Smooth muscle cell (in vitro differentiated cells): ENCODE measurements around the gene CD44. TPM values are rescaled to one million over a fixed set of nuclear protein-coding genes. Genes with fewer than 3 reads are reported as not detected.
A peak's percentile ranks its signal among the peaks of the same experiment; 100 is the strongest.

Source experiments
- DNase-seq: peaks from one replicate; lab custom pipeline; 2025; ENCODE audit not compliant: unreplicated experiment; lab: John Stamatoyannopoulos, UW
- H2AFZ ChIP-seq: fragments of 200-600 bp; sonication (generic); 2 replicates; pipeline ENCODE4 v1.6.0; 2016; ENCODE audit warnings: antibody characterized with exemption, low read depth, mild to moderate bottlenecking
- H3F3A ChIP-seq: fragments of 200-600 bp; sonication (generic); 2 replicates; pipeline ENCODE4 v1.6.0; 2017; ENCODE audit warnings: antibody characterized with exemption, low read depth
- H3K27ac ChIP-seq: fragments of 200-600 bp; sonication (generic); 2 replicates; pipeline ENCODE4 v1.5.1; 2016; ENCODE audit warnings: low read depth, mild to moderate bottlenecking
- H3K27me3 ChIP-seq: fragments of 200-600 bp; sonication (generic); 2 replicates; pipeline ENCODE4 v1.6.1; 2016; ENCODE audit warnings: low read depth, mild to moderate bottlenecking
- H3K36me3 ChIP-seq: fragments of 200-600 bp; sonication (generic); 2 replicates; pipeline ENCODE4 v1.5.1; 2016; ENCODE audit warnings: low read depth
- H3K4me1 ChIP-seq: fragments of 200-600 bp; sonication (generic); 2 replicates; pipeline ENCODE4 v1.5.1; 2016; ENCODE audit warnings: low read depth
- H3K4me2 ChIP-seq: fragments of 200-600 bp; sonication (generic); 2 replicates; pipeline ENCODE4 v1.6.0; 2016; ENCODE audit warnings: mild to moderate bottlenecking
- H3K4me3 ChIP-seq: fragments of 200-600 bp; sonication (generic); 2 replicates; pipeline ENCODE4 v1.5.1; 2016; ENCODE audit warnings: mild to moderate bottlenecking
- H3K79me2 ChIP-seq: fragments of 200-600 bp; sonication (generic); 2 replicates; pipeline ENCODE4 v1.6.0; 2016; ENCODE audit warnings: low read depth, mild to moderate bottlenecking
- H3K9ac ChIP-seq: fragments of 200-600 bp; sonication (generic); 2 replicates; pipeline ENCODE4 v1.6.0; 2016; ENCODE audit warnings: low read depth
- H3K9me3 ChIP-seq: fragments of 200-600 bp; sonication (generic); replicated peaks from 2 replicates; pipeline ENCODE4 v1.5.1; 2016; ENCODE audit warnings: low read depth
- H4K20me1 ChIP-seq: fragments of 200-600 bp; sonication (generic); 2 replicates; pipeline ENCODE4 v1.6.0; 2016; ENCODE audit warnings: low read depth
- CTCF ChIP-seq: fragments of 200-600 bp; sonication (generic); IDR thresholded peaks from 2 replicates; pipeline ENCODE4 v1.5.1; 2017; ENCODE audit warnings: borderline replicate concordance, mild to moderate bottlenecking, antibody characterized with exemption; ENCODE audit not compliant: insufficient read depth, poor library complexity, severe bottlenecking
- WGBS: methylation state at CpG from one replicate; pipeline ENCODE4 v1.1.7; 2016; ENCODE audit warnings: low lambda C conversion rate; 5-methylcytosine and 5-hydroxymethylcytosine counted together
- polyA plus RNA-seq: library from polyadenylated mRNA; unstranded; fragments of >200 nt; fragmentation: Nextera tagmentation; extraction: Ambion mirVana; gene quantifications from 2 replicates; pipeline ENCODE4 v1.2.1, GENCODE V29; 2016
- total RNA-seq: library from RNA; depleted of rRNA; stranded (reverse); fragments of >200 nt; gene quantifications from 2 replicates; pipeline ENCODE4 v1.2.3, GENCODE V29; 2014

CD44 gene
- total and polyA plus RNA-seq, 2 experiments from 2014 or later: 116 to 248 TPM

GRCh38 chr11:35134403-35135148 lies 4.4 kb upstream of the CD44 start:
- DNase-seq: no peak
- no peak for TF ChIP-seq CTCF
- Histone ChIP-seq H3K9me3 (no peaks in the 10 kb centered on the region), H3F3A (no peaks in the 10 kb centered on the region), H3K4me1 (peaks cover 3% of the 10 kb centered on the region), H3K79me2 (peaks cover 4% of the 10 kb centered on the region), H3K36me3 (no peaks in the 10 kb centered on the region), H3K9ac (no peak overlapping the region), H3K27me3 (no peaks in the 10 kb centered on the region), H4K20me1 (no peaks in the 10 kb centered on the region), H2AFZ (no peak overlapping the region), H3K4me3 (no peak overlapping the region), H3K27ac (no peak overlapping the region), H3K4me2 (peak overlapping the region; percentile 3)
- 69% methylated on average over 4 of the region's 4 CpGs for WGBS

DNA sequence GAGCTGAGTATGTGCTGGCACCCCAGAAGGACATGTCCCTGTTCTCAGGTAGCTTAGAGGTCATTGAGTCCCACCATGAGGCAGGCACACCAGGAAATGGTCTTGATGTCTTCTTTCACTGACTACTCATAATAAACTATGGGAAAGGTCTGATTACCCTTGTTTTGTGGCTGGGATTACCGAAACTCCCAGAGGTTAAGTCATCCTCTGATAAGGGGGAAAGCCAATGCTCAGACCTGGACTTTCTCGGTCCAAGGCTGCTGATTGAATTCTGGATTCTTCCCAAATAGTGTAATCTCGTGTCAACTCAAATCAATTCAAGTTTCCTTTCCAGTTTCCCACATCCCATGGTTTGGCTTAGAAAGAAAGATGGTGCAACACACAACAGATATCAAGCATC lies 3.7 kb upstream of the CD44 start:
- Histone ChIP-seq H3K27me3 (no peaks in the 10 kb centered on the region), H3K36me3 (no peaks in the 10 kb centered on the region), H4K20me1 (no peaks in the 10 kb centered on the region), H3K4me3 (no peak overlapping the region), H3K9ac (no peak overlapping the region), H3K9me3 (no peaks in the 10 kb centered on the region), H3K79me2 (peaks cover 11% of the 10 kb centered on the region), H3K27ac (no peak overlapping the region), H3K4me1 (peaks cover 3% of the 10 kb centered on the region), H3F3A (no peaks in the 10 kb centered on the region), H3K4me2 (peak overlapping the region; percentile 3), H2AFZ (no peak overlapping the region)
- WGBS: 55% methylated on average over 3 of the region's 3 CpGs
- no peak for TF ChIP-seq CTCF
- DNase-seq: no peak

- peaks cover 22% of the 10 kb centered on the region for H3K79me2 ChIP-seq
- H3K9me3 ChIP-seq: no peaks in the 10 kb centered on the region
- H3K4me1 ChIP-seq: peaks cover 3% of the 10 kb centered on the region
- no peaks in the 10 kb centered on the region for H4K20me1 ChIP-seq
- H3K27ac ChIP-seq: no peak overlapping the region
- whole genome bisulfite sequencing: 87% methylated on average over 5 of the region's 5 CpGs
- H3F3A ChIP-seq: no peaks in the 10 kb centered on the region
- H3K4me2 ChIP-seq: no peak overlapping the region
- H2AFZ ChIP-seq: no peak overlapping the region
- no peak overlapping the region for H3K4me3 ChIP-seq
- no peaks in the 10 kb centered on the region for H3K36me3 ChIP-seq
- no peak for DNase-seq
- no peak overlapping the region for H3K9ac ChIP-seq
- TF ChIP-seq CTCF: no peak
- no peaks in the 10 kb centered on the region for H3K27me3 ChIP-seq
Observed at GRCh38 chr11:35136311-35136710, 2.7 kb upstream of the CD44 start.

- WGBS: 92% methylated on average over 1 of the region's 1 CpG
- H3F3A ChIP-seq: no peaks in the 10 kb centered on the region
- H3K4me1 ChIP-seq: peaks cover 6% of the 10 kb centered on the region
- H3K9ac ChIP-seq: no peak overlapping the region
- H2AFZ ChIP-seq: no peak overlapping the region
- H3K4me2 ChIP-seq: no peak overlapping the region
- no peak overlapping the region for H3K27ac ChIP-seq
- no peak for TF ChIP-seq CTCF
- peaks cover 28% of the 10 kb centered on the region for H3K79me2 ChIP-seq
- H3K4me3 ChIP-seq: no peak overlapping the region
- no peaks in the 10 kb centered on the region for H3K27me3 ChIP-seq
- no peaks in the 10 kb centered on the region for H4K20me1 ChIP-seq
- no peaks in the 10 kb centered on the region for H3K9me3 ChIP-seq
- DNase-seq: no peak
- H3K36me3 ChIP-seq: no peaks in the 10 kb centered on the region
Observed at GRCh38 chr11:35138058-35138457, 913 bp upstream of the CD44 start.
